Mesothelial cell of epicardium (in vitro differentiated cells): ENCODE data around the gene GPX3. TPM values are rescaled to one million over a fixed set of nuclear protein-coding genes. Genes with fewer than 3 reads are reported as not detected.
A peak's percentile ranks its signal among the peaks of the same experiment; 100 is the strongest.

ENCODE experiments used
- DNase-seq, 2 experiments: peaks; one replicate each; pipeline ENCODE4 v3.0.0; 2021; ENCODE audit warnings: low spot score in 2 of 2; ENCODE audit not compliant: unreplicated experiment in 2 of 2
- H3K27ac Mint-ChIP-seq: 2 replicates; pipeline ENCODE4 v1.8.0; 2021; ENCODE audit warnings: mixed read lengths
- H3K27me3 Mint-ChIP-seq: 2 replicates; pipeline ENCODE4 v1.8.0; 2021; ENCODE audit warnings: low read depth, mixed read lengths
- H3K36me3 Mint-ChIP-seq: 2 replicates; pipeline ENCODE4 v1.8.0; 2021; ENCODE audit warnings: mixed read lengths
- H3K4me1 Mint-ChIP-seq: 2 replicates; pipeline ENCODE4 v1.8.0; 2021; ENCODE audit warnings: mixed read lengths
- H3K4me3 Mint-ChIP-seq: 2 replicates; pipeline ENCODE4 v1.8.0; 2021; ENCODE audit warnings: mild to moderate bottlenecking, moderate library complexity, mixed read lengths
- H3K9me3 Mint-ChIP-seq: 2 replicates; pipeline ENCODE4 v1.8.0; 2021; ENCODE audit warnings: mixed read lengths
- total RNA-seq: library from RNA; stranded (reverse); gene quantifications from 3 replicates; pipeline ENCODE4 v1.2.1, GENCODE V29; 2021
- TF ChIP-seq, protein P1 (sequence below): fragments of 200-600 bp; sonication (generic); IDR thresholded peaks from one replicate; pipeline ENCODE4 v1.5.0; 2021; ENCODE audit warnings: antibody characterized with exemption; ENCODE audit not compliant: unreplicated experiment

Gene GPX3
- total RNA-seq, 1 donor from 2014 or later, result 2.0 TPM

DNA sequence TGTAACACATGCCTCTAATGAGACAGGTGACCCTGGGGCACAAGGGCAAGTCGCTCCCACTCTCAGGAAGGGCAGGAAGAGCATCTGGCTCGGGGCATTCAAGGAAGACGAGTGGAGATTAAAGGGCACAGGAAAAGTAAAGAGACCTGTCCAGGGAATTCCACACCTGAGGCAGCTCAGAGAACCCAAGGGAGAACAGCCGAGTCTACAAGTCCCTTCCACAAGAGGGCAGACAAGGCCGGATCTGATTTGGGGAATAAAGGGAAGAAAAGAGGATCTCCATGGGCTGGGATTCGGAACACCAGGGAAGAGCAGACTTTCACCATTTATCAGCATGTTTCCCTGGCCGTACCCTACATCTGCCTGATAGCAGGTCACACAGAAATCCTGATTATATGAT is 28.1 kb downstream of the GPX3 start:
- TF ChIP-seq, protein P1, sequence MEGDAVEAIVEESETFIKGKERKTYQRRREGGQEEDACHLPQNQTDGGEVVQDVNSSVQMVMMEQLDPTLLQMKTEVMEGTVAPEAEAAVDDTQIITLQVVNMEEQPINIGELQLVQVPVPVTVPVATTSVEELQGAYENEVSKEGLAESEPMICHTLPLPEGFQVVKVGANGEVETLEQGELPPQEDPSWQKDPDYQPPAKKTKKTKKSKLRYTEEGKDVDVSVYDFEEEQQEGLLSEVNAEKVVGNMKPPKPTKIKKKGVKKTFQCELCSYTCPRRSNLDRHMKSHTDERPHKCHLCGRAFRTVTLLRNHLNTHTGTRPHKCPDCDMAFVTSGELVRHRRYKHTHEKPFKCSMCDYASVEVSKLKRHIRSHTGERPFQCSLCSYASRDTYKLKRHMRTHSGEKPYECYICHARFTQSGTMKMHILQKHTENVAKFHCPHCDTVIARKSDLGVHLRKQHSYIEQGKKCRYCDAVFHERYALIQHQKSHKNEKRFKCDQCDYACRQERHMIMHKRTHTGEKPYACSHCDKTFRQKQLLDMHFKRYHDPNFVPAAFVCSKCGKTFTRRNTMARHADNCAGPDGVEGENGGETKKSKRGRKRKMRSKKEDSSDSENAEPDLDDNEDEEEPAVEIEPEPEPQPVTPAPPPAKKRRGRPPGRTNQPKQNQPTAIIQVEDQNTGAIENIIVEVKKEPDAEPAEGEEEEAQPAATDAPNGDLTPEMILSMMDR, result no peak
- no peaks in the 10 kb centered on the region for H3K4me1 Mint-ChIP-seq
- H3K36me3 Mint-ChIP-seq, result peaks cover 30% of the 10 kb centered on the region
- DNase-seq, result no peak
- no peaks in the 10 kb centered on the region for H3K27me3 Mint-ChIP-seq
- no peaks in the 10 kb centered on the region for H3K9me3 Mint-ChIP-seq
- H3K27ac Mint-ChIP-seq, result no peak overlapping the region
- no peak overlapping the region for H3K4me3 Mint-ChIP-seq

DNA sequence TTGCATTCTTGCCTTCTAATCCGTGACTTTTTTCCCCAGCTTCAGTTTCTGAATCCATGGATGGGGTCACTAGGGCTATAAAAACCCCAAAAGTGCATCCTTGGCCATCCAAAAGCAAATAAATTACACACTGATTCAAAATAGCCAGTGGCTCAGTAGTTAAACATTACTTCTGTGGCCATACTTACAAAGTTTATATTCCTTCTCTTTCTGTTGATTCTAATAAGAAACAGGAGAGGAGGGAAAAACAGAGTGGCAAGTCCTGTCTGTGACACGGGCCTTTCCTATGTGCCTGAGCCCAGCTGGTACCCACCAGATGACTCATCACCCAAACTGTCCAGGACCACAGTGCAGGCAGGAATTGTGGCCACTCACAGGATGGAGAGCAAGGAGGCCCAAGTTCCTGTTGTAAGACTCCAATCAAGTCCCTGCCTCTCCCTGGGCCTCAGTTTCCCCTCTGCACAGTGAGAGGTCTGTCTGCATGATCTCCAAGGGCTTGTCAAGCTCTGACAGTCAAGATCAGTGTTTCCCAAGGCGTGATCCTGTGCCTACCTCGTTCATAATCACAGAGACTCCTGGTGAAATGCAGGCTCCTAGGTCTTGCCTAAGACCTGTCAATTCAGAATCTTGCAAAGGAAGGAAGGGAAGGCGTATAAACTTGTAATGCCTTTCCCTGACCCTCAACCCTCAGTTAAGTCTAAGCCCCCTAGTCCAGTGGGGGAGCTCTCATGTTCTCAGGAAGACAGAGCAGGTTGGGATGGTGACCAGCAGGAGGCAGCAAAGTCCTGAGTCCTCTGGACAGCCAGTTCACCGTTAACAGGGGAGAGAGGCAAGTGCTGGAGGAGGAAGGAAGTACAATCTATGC is 30.9 kb downstream of the GPX3 start:
- Mint-ChIP-seq H3K36me3 (peaks cover 33% of the 10 kb centered on the region), H3K27ac (no peak overlapping the region), H3K9me3 (no peaks in the 10 kb centered on the region), H3K27me3 (no peaks in the 10 kb centered on the region), H3K4me3 (no peak overlapping the region), H3K4me1 (no peaks in the 10 kb centered on the region)
- DNase-seq, result peak in 1 of 2 experiments; percentile 71
- TF ChIP-seq, protein P1, result peak; percentile 55

DNA sequence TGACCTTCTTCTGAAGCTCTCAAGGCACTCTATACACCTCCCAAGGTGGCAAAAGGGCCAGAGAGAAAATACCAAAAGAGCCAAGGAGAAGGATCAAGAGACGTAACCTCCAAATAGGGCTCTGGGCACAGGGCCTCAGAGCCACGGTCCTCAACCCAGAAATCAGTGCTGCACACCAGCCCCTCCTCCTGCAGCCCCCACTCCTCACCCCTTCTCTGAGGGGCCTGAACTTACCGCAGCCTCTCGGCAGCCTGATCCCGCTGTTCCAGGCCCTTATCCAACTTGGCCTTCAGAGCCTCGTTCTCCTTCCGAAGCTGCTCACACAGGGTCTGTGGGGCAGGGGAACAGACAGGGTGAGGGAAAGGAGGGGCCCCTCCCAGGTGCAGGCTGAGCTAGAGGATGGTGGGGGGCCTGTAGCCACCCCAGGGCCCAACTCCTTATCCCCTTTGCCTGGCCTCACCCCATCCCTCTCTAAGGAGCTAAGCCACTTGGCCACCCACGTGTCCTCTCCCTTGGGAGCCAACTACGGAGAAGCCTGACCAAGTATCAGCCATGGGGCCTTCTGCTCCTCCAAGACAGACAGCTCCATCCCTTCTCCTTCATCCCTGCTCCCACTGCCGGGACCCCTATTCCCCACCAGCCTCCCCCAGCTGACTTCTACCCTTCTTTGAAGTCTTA is 31.7 kb downstream of the GPX3 start:
- H3K27ac Mint-ChIP-seq, result no peak overlapping the region

DNA sequence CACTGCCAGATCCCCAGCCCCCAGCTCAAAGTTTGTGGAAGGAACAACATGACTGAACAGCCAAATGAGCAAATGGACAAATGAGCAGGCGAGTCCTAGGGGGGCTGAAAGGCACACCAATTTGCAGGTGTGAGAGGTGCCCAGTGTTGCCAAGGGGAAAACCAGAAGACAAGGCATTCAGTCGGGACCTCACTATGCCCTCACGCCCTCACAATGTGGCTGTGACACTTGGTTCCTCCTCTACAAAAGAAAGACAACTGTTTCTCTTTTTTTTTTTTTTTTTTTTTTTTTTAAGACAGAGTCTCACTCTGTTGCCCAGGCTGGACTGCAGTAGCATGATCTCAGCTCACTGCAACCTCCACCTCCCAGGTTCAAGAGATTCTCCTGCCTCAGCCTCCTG is 32.4 kb downstream of the GPX3 start:
- DNase-seq, result no peak
- H3K27ac Mint-ChIP-seq, result no peak overlapping the region
- no peak overlapping the region for H3K4me3 Mint-ChIP-seq
- H3K36me3 Mint-ChIP-seq, result peaks cover 32% of the 10 kb centered on the region
- no peaks in the 10 kb centered on the region for H3K4me1 Mint-ChIP-seq
- TF ChIP-seq, protein P1, result no peak
- no peaks in the 10 kb centered on the region for H3K9me3 Mint-ChIP-seq
- H3K27me3 Mint-ChIP-seq, result no peaks in the 10 kb centered on the region

More for the DNA sequence above, 31.7 kb downstream of the GPX3 start:
- Mint-ChIP-seq H3K4me3 (no peak overlapping the region), H3K9me3 (no peaks in the 10 kb centered on the region), H3K4me1 (no peaks in the 10 kb centered on the region), H3K36me3 (peaks cover 33% of the 10 kb centered on the region), H3K27me3 (no peaks in the 10 kb centered on the region)
- no peak for DNase-seq
- TF ChIP-seq, protein P1, result peak; percentile 23

DNA sequence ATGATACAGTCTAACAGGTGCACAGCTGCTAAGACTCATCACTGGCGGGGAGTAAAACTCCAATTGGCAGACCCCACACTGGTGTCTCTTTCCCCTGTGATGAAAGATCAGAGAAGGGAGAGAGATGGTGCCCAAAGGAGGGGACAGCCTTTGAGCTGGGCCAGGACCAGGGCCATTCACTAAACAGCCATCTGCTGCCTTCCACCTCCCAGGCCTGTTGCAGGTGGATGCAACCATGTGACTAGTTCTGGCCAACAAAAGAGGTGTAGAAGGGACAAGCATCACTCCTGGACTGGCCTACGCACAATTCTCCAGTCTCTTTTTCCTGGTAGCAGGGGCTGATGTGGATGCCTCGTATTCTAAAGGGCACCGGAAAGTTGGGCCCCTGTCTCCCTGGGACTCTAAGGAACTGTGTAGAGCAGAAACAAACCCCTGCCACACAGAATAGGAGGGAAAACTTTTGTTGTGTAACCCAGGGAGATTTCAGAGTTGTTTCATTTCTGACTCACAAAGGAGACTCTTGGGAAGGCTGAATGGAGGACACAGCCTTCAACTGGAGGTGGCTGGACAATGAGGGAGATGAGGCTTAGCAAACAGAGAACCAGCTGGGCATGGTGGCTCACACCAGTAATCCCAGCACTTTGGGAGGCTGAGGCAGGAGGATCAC is 33.5 kb downstream of the GPX3 start:
- Mint-ChIP-seq H3K4me3 (no peak overlapping the region), H3K4me1 (no peaks in the 10 kb centered on the region), H3K27me3 (no peaks in the 10 kb centered on the region), H3K9me3 (no peaks in the 10 kb centered on the region), H3K36me3 (peaks cover 30% of the 10 kb centered on the region), H3K27ac (no peak overlapping the region)
- no peak for DNase-seq
- TF ChIP-seq, protein P1, result no peak
